Measurements from ENCODE around the gene DLG2.
"Not testable (repeated sequence)": the region's sequence is repeated elsewhere in the genome, so short reads cannot be mapped to it uniquely, and the experiment has no call there.

DLG2 gene

GRCh38 chr11:85238038-85238437, 389.1 kb downstream of the DLG2 start:
- DNase-seq (ENCODE audit: low read depth in 4 of 4, low spot score in 1 of 4), result not testable (repeated sequence)

GRCh38 chr11:85236211-85236610, 390.9 kb downstream of the DLG2 start:
- DNase-seq (ENCODE audit: low read depth in 4 of 4, low spot score in 1 of 4), result no peak

DNA sequence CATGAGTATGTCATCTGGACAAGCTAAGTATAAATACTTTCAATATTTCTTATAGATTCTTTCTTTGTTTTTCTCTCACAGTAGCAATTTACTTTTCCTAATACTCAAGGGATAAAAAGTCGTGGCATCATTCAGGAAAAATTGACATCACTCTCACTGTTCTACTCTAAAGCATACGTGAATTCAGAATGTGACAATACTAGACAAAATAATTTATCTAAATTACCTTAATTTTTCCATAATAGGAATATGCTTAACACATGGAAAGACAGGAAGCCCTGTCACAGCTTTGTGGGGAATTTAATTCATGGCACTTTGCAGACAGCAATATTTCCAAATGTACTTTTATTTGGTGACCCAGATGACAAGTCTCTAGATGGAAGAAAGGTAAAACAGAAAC, 394.6 kb downstream of the DLG2 start:
- DNase-seq (ENCODE audit: low read depth in 4 of 4, low spot score in 1 of 4), result no peak

DNA sequence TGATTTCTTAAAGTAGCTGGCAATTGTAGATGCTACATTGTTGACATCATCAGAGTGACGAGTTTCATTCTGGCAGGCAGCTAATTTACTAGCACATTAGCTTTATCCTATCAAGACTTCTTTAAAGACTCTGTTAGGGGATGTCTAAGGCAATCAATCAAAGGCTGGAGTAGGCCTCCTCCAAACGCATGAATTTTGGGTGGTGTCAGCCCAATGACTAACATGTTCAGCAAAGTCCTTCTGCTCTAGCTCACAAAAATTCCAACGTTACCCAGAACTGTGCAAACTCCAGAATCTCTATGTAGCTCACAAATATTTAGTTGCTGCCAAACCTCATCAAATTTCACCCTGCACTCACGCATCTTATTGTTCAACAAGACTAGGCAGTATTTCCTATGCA, 395.6 kb downstream of the DLG2 start:
- no peak for DNase-seq (ENCODE audit: low read depth in 4 of 4, low spot score in 1 of 4)

DNA sequence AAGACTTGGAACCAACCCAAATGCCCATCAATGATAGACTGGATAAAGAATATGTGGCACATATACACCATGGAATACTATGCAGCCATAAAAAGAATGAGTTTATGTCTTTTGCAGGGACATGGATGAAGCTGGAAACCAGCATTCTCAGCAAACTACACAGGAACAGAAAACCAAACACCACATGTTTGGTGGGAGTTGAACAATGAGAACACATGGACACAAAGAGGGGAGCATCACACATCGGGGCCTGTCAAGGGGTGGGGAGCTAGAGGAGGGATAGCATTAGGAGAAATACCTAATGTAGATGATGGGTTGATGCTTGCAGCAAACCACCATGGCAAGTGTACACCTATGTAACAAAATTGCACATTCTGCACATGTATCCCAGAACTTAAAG, 397.4 kb downstream of the DLG2 start:
- not testable (repeated sequence) for DNase-seq (ENCODE audit: low read depth in 4 of 4, low spot score in 1 of 4)

DNA sequence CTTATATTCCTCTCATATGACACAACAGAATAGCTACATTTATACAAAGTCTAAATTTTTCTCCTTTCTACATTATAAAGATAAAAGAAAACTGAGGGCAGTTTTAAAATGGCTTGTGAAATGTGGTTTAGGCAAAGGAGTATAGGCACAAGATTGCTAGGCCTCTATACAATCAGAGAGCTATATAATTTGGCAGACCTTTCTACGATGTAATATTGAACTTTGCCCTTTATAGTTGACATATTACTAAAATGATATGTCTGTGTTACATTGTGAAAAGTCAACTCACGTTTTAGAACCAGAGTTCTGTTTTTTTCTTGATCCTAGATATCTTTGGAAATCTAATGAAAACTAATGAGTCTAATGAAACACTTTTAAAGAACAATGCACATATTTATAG, 430.2 kb downstream of the DLG2 start:
- DNase-seq (ENCODE audit: low read depth in 4 of 4, low spot score in 1 of 4), result no peak

GRCh38 chr11:85195934-85196333, 431.2 kb downstream of the DLG2 start:
- DNase-seq (ENCODE audit: low read depth in 4 of 4, low spot score in 1 of 4), result no peak

- DNase-seq (ENCODE audit: low read depth in 4 of 4, low spot score in 1 of 4), result no peak
Measured at GRCh38 chr11:85187992-85188391, 439.2 kb downstream of the DLG2 start.

GRCh38 chr11:85184721-85185120, 442.4 kb downstream of the DLG2 start:
- DNase-seq (ENCODE audit: low read depth in 4 of 4, low spot score in 1 of 4), result no peak

DNA sequence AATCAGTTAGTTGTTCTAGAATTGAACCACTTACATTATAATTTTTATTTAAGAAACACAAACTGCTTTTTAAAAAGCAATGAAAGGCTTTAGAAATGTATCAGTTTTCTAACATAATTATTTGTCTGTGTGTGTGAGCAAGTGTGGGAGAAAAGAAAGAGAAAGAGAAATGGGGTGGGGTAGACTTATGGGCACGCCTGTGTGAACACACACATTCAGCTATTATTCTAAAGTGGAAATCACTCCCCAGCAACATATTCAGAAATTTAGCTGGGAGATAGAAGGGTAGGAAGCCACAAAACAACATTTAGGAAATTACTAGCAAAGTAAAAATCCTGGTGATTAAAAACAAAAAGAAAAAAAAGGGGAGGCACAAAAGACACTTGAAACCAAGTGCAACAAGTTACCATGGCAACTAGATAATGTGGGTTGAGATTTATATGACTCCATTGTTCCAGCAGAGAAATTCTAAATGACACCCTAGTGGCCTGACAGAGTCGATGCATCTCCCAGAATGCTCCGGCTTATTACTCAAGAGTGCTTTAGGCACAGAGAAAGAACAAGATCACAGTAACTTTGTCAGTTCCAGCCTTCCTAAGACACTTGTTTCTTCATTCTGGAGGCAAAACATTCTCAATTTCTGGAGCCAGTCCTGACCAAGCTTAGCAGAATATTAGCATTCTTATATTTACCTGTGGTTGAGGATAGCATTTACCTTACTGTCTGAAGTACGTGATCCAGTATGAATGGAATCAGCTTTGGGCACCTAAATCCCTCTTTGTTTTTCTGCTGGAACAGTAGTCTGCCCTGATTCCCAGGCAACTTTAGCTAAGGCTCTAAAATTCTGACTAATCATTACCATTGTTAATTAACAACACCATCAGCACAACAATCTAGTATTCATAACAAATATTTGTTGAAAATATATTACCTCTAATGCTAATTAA, 444.4 kb downstream of the DLG2 start:
- DNase-seq (ENCODE audit: low read depth in 4 of 4, low spot score in 1 of 4), result no peak

DNA sequence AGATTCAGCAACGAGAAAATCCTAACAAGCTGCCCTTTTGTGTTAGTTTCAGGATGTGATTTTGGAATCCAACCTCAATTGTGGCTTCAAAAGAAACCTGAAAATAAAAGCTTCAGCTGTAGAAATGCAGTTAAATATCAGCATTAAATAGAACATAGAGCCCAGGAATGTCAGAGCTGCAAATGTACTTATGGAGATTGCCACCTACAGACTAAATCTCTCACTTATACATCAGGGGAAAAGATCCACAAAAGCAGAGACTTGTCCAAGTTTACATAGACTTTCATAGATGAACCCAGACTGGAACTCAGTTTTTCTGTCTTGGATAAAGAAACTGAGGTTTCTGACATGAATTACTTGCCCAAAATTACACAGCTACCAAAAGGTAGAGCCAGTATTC, 446.6 kb downstream of the DLG2 start:
- DNase-seq (ENCODE audit: low read depth in 4 of 4, low spot score in 1 of 4), result no peak

DNA sequence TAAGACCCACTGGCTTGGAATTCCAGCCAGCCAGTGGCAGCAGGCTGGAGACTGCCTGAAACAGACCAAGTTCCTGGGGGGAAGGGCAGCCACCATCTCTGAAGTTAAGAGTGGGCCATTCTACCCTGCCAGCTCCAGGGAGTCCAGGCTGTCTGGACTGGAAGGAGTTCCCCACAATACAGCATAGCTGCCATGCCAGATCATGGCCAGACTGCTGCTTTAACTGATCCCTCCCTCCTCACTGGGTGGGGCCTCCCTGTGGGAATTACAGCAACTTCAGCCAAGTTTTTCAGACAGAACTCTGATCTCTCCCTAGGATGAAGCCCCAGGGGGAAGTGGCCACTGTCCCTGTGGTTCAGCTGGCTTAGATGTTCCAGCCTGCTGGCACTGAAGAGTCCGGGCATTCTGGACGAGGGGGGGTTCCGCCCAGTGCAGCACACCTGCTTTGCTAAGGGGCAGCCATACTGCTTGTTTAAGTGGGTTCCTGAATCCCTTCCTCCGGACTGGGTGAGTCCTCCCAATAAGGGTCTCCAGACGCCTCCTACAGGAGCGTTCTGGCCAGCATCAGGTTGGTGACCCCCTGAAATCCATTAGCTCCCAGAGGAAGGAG, 455.4 kb downstream of the DLG2 start:
- DNase-seq (ENCODE audit: low read depth in 4 of 4, low spot score in 1 of 4), result no peak

DNA sequence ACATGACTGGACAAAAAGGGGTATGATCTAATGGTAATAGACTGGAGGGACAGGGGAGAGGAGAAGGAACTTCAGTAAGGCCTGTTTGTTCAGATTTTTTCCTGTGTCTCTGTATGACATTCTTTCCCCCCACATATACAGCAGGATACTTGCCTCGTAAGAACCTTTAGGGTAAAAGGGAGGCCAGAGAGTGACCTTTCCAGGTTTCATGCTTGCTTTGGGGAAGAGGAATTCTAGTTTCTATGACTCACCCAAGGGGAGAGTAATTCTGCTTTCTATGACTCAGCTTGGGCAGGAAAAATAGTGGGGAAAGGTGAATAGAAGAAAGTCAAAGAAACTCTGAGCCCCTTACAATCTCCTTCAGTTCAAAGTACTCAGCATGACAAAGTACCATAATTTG, 457.0 kb downstream of the DLG2 start:
- no peak for DNase-seq (ENCODE audit: low read depth in 4 of 4, low spot score in 1 of 4)

DNA sequence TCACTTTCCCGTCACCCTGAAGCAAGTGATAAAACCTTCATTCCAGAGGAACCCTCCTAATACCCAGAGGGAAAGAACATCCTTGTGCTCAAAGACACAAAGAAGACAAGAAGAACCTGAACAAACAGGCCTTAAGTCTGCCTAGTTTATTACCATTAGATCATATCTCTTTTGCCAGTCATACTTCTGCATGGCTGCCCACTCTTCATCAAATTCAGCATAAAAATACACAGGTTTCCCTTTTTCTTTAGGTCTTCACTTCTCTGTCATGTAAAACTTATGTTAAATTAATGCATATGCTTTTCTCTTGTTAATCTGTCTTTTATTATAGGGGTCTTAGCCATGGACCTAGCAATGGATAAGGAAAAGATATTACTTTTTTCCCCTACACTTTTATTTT, 459.7 kb downstream of the DLG2 start:
- DNase-seq (ENCODE audit: low read depth in 4 of 4, low spot score in 1 of 4), result no peak

GRCh38 chr11:85167038-85167437, 460.1 kb downstream of the DLG2 start:
- no peak for DNase-seq (ENCODE audit: low read depth in 4 of 4, low spot score in 1 of 4)

DNA sequence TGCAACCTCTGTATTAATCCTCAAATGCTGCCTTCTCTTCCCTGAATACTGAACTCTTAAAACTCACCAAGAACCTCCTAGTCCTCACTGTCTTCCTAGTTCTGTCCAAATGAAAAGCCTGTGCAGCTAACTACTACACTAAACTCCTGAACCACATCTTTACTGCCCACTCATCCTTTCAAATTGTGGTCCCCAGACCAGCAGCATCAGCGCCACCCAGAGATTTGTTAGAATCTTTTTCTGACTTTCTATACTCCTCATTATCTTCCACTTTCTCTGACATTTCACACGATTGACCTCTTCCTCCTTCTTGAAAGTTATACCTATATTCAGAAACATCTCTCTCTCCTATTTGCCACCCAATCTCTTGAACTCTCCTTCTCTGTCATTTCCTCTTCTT, 461.3 kb downstream of the DLG2 start:
- DNase-seq (ENCODE audit: low read depth in 4 of 4, low spot score in 1 of 4), result no peak

DNA sequence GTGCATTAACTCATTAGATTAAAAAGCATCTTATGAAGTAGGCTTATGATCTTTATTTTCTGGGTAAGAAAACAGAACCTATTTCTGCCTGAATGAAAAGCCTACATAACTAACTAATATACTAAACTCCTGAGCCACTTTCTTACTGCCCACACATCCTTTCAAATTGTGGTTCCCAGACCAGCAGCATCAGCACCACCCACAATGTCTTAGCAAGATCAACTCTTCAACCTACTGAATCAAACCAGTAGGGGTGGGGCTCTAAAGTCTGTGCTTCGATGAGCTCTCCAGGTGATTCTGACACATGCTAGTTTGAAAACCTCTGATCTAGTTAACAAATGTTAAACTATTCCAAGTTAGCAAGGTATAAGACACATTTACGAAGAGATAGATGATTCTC, 462.4 kb downstream of the DLG2 start:
- DNase-seq (ENCODE audit: low read depth in 4 of 4, low spot score in 1 of 4), result no peak

- no peak for DNase-seq (ENCODE audit: low read depth in 4 of 4, low spot score in 1 of 4)
Measured at GRCh38 chr11:85154294-85154693, 472.9 kb downstream of the DLG2 start.

- DNase-seq (ENCODE audit: low read depth in 4 of 4, low spot score in 1 of 4), result no peak
Measured at GRCh38 chr11:85137597-85137996, 489.5 kb downstream of the DLG2 start.

DNA sequence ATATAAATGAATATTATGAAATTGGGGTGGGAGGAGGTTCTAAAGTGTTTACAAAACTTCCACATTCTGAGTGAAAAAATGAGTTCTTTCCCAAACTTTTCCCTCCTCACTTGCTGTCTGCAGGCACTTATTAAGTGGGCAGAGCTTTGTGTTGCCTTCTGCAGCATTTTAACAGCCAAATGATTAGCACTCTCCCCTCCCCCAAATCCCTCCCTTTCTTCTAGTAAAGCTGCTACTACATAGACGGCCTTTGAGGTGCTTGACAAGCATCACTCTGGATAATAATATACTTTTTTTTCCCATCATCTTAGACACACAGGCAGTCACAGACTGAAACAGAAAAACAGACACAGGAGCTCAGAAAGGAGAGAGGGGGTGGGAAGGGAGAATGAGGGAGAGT, 493.5 kb downstream of the DLG2 start:
- no peak for DNase-seq (ENCODE audit: low read depth in 4 of 4, low spot score in 1 of 4)

GRCh38 chr11:85132851-85133585, 494.1 kb downstream of the DLG2 start:
- DNase-seq (ENCODE audit: low read depth in 4 of 4, low spot score in 1 of 4), result no peak

GRCh38 chr11:85127349-85127748, 499.8 kb downstream of the DLG2 start:
- no peak for DNase-seq (ENCODE audit: low read depth in 4 of 4, low spot score in 1 of 4)

Data from stimulated activated CD4-positive, alpha-beta T cell treated with anti-CD3 and anti-CD28 coated beads, Interleukin-1b, Interleukin-23, amount 100 ng/mL, for 24 hours (primary cell).